ENCODE results near the gene ITIH4. TPM values are rescaled to one million over a fixed set of nuclear protein-coding genes. Genes with fewer than 3 reads are reported as not detected.
A peak's percentile ranks its signal among the peaks of the same experiment; 100 is the strongest.

The ITIH4 gene
- total RNA-seq, 1 donor from 2014 or later, result 23.7 TPM

DNA sequence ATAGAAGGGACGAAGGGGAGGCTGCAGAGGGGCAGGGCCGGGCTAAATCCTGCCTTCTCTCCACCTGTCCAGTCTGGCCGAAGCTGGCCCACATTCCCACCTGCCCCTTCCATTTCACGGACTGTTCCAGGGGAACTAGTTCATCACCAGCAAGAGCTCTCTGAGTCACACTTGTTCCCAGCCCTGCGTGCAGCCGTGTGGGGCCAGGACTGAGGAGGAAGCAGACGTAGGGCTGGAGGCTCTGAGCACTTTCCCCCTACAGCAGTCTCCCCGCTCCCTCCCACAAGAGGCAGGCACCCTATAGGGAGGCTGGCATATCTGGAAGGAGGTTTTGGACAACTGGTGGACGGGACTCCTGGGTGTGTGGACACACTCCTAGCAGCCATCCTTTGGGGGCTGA is 3.0 kb downstream of the ITIH4 start:
- no peak overlapping the region for H3K27ac ChIP-seq
- H3K4me3 ChIP-seq, result no peak overlapping the region
- TF ChIP-seq, protein P1, sequence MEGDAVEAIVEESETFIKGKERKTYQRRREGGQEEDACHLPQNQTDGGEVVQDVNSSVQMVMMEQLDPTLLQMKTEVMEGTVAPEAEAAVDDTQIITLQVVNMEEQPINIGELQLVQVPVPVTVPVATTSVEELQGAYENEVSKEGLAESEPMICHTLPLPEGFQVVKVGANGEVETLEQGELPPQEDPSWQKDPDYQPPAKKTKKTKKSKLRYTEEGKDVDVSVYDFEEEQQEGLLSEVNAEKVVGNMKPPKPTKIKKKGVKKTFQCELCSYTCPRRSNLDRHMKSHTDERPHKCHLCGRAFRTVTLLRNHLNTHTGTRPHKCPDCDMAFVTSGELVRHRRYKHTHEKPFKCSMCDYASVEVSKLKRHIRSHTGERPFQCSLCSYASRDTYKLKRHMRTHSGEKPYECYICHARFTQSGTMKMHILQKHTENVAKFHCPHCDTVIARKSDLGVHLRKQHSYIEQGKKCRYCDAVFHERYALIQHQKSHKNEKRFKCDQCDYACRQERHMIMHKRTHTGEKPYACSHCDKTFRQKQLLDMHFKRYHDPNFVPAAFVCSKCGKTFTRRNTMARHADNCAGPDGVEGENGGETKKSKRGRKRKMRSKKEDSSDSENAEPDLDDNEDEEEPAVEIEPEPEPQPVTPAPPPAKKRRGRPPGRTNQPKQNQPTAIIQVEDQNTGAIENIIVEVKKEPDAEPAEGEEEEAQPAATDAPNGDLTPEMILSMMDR (IDR thresholded peaks at IDR 0.05), result no peak
- intact Hi-C loops (cut with DNase I), result no loop called here
- H3K36me3 ChIP-seq, result peaks cover 19% of the 10 kb centered on the region
- no peaks in the 10 kb centered on the region for H3K4me1 ChIP-seq
- no peak for ATAC-seq
- H3K27me3 ChIP-seq (ENCODE audit: low read depth), result no peaks in the 10 kb centered on the region
- DNase-seq, result no peak
- H3K9me3 ChIP-seq, result no peaks in the 10 kb centered on the region

DNA sequence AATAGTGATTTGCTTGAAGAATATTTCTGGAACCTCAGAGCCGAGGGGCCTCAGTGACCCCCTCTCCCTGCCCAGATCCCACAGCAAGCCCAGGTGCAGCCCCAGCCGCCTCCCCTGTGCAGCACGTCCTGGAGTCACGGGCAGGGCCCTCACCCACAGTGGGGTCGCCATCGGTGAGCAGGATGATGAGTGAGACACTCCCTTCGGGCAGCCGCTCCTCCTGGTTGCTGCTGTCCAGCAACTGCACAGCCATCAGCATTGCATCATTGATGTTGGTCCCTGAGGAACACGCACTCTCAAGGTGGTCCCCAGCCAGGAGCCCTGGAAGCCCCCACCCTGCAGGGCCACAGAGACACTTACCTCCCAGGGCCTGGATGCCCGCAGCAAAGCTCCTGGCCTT is 6.4 kb downstream of the ITIH4 start:
- H3K9me3 ChIP-seq, result no peaks in the 10 kb centered on the region
- ATAC-seq (no peak), DNase-seq (no peak)
- H3K4me3 ChIP-seq, result no peak overlapping the region
- intact Hi-C loops (cut with DNase I), result no loop called here
- peaks cover 20% of the 10 kb centered on the region for H3K36me3 ChIP-seq
- no peaks in the 10 kb centered on the region for H3K4me1 ChIP-seq
- TF ChIP-seq, protein P1 (IDR thresholded peaks at IDR 0.05), result no peak
- no peak overlapping the region for H3K27ac ChIP-seq
- no peaks in the 10 kb centered on the region for H3K27me3 ChIP-seq (ENCODE audit: low read depth)

DNA sequence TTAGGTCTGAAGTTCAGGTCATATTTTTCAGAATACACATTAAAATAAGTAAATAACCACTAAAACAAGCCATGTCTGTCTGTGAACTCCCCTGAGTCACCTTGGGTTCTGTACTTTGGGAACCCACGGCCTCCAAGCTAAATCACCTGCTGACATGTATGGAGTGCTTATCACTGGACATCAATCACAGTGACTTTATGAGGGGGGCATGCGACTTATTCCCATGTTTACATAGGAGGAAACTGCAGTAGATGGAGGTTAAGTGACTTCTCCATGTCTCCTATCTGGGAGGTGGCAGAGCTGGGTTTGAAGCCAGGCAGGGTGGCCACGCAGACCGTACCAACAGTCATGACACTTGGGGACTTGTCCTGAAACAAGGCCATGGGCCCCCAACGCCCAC is 8.1 kb downstream of the ITIH4 start:
- no peak for ATAC-seq
- DNase-seq, result no peak
- intact Hi-C loops (cut with DNase I), result no loop called here

DNA sequence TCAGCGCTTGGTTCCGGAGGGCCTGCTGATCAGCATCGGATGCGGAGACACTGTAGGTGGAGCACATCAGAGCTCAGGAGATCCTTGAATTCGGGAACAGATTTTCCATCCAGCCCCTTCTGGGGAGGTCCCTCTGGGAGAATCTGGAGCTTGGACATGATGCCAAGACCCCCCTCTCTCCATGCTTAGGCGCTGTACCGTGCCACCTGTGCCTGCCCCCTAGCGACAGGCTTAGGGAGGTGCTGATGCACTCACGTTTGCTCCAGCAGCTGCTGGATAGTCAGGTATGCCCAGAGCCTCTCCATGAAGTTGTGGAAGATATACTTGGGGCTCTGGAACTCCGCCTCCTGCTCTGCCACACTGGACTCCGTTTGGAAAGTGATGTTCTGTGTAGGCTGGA is 9.7 kb downstream of the ITIH4 start:
- TF ChIP-seq, protein P1 (IDR thresholded peaks at IDR 0.05), result peak; percentile 44
- no peak overlapping the region for H3K4me3 ChIP-seq
- intact Hi-C loops (cut with DNase I), result no loop called here
- ATAC-seq, result peak in 1 of 2 donors; percentile 16
- no peak for DNase-seq
- peaks cover 20% of the 10 kb centered on the region for H3K36me3 ChIP-seq
- no peaks in the 10 kb centered on the region for H3K4me1 ChIP-seq
- no peaks in the 10 kb centered on the region for H3K9me3 ChIP-seq
- H3K27me3 ChIP-seq (ENCODE audit: low read depth), result no peaks in the 10 kb centered on the region
- H3K27ac ChIP-seq, result no peak overlapping the region

More for the DNA sequence above, 8.1 kb downstream of the ITIH4 start:
- H3K4me3 ChIP-seq, result no peak overlapping the region
- H3K36me3 ChIP-seq, result peaks cover 20% of the 10 kb centered on the region
- no peaks in the 10 kb centered on the region for H3K9me3 ChIP-seq
- no peaks in the 10 kb centered on the region for H3K27me3 ChIP-seq (ENCODE audit: low read depth)
- TF ChIP-seq, protein P1 (IDR thresholded peaks at IDR 0.05), result no peak
- H3K27ac ChIP-seq, result no peak overlapping the region
- H3K4me1 ChIP-seq, result no peaks in the 10 kb centered on the region

DNA sequence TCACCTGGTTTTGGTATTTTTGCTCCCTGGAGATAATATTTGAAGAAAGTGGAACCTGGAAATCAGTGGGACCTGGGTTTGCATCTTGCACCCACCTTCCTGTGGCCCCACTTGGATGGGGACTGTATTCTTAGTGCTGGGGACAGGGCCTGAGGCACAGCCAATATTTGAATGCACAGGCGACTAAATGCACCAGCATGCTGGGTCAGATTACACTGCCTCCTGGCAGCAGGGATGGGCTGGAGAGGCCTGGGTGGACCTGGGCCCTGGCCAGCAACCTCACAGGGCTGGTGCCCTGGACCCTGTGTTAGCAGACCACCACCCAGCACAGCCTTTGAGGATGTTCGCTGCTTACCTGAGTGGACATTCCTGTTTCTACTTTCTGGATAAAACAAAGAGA is 10.5 kb downstream of the ITIH4 start:
- Histone ChIP-seq H3K27ac (no peak overlapping the region), H3K4me1 (no peaks in the 10 kb centered on the region), H3K36me3 (peaks cover 20% of the 10 kb centered on the region), H3K27me3 (ENCODE audit: low read depth) (no peaks in the 10 kb centered on the region), H3K9me3 (no peaks in the 10 kb centered on the region), H3K4me3 (no peak overlapping the region)
- TF ChIP-seq, protein P1 (IDR thresholded peaks at IDR 0.05), result no peak
- ATAC-seq (no peak), DNase-seq (no peak)
- intact Hi-C loops (cut with DNase I), result no loop called here

DNA sequence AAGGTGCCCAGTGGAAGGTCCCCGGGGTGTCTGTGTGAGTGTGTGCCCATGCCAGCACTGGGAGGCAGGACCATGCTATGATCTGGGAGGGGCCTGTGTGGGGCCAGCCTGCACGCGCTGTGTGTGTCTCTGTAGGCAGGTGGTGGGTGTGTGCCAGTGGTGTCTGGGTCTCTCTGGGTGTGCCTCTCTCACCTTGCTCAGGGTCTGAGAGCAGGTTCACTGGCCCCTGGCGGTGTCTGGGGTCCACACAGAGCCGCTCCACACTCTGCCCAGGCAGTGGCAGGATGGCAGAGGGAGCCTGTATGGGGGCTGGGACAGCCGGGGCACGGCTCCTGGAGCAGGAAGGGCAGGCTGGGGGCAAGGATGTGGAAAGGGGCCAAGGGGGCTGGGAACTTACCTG is 12.6 kb downstream of the ITIH4 start:
- peaks cover 5% of the 10 kb centered on the region for H3K36me3 ChIP-seq
- H3K27ac ChIP-seq, result no peak overlapping the region
- no peaks in the 10 kb centered on the region for H3K27me3 ChIP-seq (ENCODE audit: low read depth)
- intact Hi-C loops (cut with DNase I), result no loop called here
- TF ChIP-seq, protein P1 (IDR thresholded peaks at IDR 0.05), result no peak
- ATAC-seq (no peak), DNase-seq (no peak)
- no peaks in the 10 kb centered on the region for H3K9me3 ChIP-seq
- no peak overlapping the region for H3K4me3 ChIP-seq
- no peaks in the 10 kb centered on the region for H3K4me1 ChIP-seq
